HG02870 (cell line): ENCODE measurements around the gene TRIP6.

Experiments
- ATAC-seq: cut with Tn5 transposase; IDR thresholded peaks from one replicate; pipeline ENCODE4 v1.9.1; 2021; ENCODE audit warnings: mild to moderate bottlenecking, moderate library complexity; ENCODE audit not compliant: unreplicated experiment

Gene TRIP6, protein sequence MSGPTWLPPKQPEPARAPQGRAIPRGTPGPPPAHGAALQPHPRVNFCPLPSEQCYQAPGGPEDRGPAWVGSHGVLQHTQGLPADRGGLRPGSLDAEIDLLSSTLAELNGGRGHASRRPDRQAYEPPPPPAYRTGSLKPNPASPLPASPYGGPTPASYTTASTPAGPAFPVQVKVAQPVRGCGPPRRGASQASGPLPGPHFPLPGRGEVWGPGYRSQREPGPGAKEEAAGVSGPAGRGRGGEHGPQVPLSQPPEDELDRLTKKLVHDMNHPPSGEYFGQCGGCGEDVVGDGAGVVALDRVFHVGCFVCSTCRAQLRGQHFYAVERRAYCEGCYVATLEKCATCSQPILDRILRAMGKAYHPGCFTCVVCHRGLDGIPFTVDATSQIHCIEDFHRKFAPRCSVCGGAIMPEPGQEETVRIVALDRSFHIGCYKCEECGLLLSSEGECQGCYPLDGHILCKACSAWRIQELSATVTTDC

DNA sequence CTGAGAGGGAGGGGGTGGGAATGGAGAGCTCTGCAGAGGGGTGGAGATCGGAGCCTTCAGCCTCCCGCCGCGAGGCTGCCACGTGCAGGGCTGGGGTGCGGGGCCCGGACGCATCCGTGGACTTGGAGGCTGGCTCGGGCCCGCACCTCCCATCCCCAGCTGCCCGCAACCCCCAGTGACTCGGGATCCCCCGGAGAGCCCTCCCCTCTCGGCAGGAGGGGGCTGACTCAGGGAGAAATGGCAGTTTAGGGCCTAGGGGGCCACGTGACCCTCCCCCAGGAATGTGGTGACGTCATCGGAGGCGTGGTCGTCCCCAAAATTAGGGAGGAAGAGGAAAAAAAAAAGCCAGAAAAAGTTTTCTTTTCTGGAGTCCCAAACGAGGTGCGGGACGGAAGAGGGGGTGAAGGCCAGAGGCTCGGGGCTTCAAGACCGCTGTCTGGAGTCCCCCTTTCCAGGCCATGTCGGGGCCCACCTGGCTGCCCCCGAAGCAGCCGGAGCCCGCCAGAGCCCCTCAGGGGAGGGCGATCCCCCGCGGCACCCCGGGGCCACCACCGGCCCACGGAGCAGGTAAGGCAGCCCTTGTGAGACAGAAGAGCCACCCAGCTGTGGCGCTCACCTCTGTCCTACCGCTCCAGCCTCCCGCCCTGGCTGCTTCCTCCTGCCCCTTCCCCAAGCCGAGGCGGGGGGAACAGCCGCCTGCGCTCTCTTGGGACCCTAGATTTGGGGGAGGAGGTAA lies at the start of gene TRIP6:
Gene TRIP6 (plus strand): TSS at position 348 of the 736 bp plus-strand sequence. CDS start 111 bp downstream, at position 459.
- ATAC-seq = peak; percentile 42

DNA sequence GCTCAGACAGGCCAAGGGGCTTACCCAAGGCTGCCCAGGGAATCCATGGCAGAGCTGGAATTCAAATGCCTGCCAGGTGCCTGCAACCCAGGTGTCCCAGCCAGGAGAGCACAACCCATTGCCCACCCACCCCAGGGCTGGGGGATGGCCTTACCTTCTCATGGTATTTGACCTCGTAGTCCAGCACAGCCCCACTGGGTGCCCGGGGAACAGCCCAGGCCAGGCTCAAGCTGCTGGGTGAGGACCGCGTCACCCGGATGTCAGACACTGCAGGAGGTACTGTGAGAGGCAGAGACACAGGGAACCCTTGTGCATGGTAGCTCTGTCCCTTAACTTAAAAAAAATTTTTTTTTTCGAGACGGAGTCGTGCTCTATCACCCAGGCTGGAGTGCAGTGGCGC lies 48.8 kb upstream of the TRIP6 start:
- ATAC-seq = no peak

GRCh38 chr7:100818825-100819224 lies 48.4 kb upstream of the TRIP6 start:
- no peak for ATAC-seq

GRCh38 chr7:100819586-100819985 lies 47.6 kb upstream of the TRIP6 start:
- no peak for ATAC-seq

- no peak for ATAC-seq
Measured at GRCh38 chr7:100822236-100823139, 44.7 kb upstream of the TRIP6 start.

- no peak for ATAC-seq
Measured at GRCh38 chr7:100823140-100823525, 44.1 kb upstream of the TRIP6 start.

- no peak for ATAC-seq
Measured at GRCh38 chr7:100823534-100823933, 43.7 kb upstream of the TRIP6 start.

GRCh38 chr7:100824499-100825214 lies 42.5 kb upstream of the TRIP6 start:
- no peak for ATAC-seq

DNA sequence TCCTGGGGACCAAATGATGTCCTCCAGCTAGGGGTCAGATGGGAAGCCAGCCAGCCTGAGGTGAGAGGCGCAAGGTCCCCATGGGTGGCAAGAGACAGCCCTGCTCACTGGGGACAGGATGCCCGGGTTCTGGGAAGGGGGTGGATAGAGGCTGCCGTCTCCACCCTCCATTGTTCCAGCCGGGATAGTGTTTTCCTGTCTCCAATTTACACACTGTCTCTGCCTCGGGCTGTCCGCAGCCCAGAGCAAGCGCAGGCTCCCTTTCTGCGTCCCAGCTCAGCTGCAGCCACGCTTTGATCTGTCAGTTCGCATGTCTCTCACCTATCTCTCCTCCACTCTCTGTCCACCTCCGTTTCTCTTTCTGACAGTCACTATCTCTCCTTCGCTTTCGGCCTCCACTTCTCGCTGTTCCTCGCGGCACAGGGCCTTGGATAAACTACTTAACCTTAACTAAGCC lies 41.9 kb upstream of the TRIP6 start:
- no peak for ATAC-seq

DNA sequence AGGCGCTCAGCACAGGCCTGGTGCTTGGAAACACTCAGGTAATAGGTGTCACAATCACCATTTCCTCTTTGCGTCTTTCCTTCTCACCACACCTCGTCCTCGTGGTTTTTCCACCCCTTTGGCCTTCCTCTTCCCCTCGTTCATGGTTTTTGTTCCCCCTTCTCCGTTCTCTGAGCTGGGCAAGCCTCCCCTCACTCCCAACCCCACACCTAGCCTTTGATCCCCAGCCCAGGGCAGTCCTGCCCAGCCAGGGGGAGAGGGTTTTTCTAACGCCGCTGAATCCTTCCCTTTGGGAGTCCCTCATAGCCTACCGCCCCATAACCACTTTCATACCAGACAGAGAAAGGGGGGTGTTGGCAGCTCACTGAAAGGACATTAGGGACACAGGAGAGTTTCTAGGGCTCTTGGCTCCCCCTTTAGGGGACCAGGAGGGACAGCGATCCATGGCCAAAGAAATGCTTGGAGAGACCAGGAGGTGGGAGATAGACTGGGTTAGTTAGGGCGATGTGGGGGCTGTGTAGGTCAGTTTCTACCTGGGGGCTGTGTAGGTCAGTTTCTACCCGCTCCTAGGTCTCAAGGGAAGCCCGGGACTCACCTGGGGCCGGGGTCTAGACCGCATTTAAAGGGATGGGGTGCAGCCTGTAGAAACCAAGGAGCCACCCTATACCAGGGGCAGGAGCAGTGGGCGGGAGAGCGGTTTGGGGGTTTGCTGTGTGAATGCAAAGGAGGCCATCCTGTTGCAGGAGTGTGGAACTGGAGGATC lies 41.3 kb upstream of the TRIP6 start:
- no peak for ATAC-seq

GRCh38 chr7:100826514-100827329 lies 40.5 kb upstream of the TRIP6 start:
- no peak for ATAC-seq

DNA sequence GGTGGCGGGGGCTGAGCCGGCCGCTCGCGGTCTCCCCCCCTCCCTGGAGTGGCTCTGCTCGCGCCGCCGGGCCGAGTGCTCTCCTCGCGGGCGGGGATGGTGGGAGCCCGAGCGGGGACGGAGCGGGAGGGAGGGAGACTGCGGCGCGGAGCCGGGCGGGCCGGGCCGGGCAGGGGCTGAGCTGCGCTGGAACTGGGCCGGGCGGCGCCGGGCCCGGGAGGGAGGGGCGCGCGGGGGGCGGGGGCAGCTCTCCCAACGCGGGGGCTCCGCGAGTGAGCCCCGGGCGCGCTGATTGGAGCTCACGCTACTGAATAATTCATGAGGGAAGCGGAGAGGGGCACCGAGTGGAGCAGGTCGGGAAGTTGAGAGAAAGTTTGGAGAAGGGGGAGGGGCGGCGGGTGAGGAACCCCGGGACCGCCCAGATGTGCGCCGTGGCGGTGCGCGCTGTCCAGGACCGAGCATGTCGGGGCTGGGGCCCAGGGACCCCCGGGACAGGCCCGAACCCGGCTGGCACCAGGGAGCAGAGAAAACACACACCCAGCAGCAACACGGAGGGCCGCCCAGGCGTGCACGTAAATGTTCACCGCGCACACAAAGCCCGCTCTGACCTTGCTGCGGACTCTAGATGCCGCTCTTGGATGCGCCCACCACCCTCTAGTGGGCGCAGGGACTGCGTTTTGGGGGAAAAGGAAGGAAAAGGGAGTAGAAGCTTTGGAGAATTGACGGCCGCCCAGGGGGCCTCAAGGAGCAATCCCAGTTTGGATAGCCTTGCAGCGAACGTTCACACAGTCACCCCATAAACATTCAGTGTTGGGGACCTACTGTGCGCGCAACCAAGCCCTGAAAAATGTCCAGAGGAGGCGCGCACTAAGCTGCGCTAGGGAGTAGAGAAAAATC lies 39.6 kb upstream of the TRIP6 start, which contains the start of gene EPHB4:
Gene EPHB4 (minus strand): TSS at position 194 of the 897 bp plus-strand sequence. CDS start 493 bp downstream, outside the sequence.
- no peak for ATAC-seq

GRCh38 chr7:100829150-100829716 lies 38.0 kb upstream of the TRIP6 start:
- no peak for ATAC-seq

DNA sequence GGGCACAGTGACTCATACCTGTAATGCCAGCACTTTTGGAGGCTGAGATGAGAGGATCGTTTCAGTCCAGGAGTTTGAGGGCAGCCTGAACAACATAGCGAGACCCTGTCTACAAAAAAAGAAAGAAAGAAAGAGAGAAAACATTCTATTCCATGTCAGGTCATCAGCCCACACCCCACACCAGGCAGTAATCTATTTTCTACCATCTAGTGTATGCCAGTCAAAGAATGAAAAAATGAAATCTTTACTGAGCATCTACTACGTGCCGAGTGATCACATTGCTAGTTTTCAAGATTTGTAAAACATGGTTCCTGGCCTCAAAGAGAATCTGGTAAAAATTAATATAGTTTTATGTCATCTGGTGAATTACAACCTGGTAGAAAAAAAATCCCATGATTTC lies 36.8 kb upstream of the TRIP6 start:
- ATAC-seq = no peak

DNA sequence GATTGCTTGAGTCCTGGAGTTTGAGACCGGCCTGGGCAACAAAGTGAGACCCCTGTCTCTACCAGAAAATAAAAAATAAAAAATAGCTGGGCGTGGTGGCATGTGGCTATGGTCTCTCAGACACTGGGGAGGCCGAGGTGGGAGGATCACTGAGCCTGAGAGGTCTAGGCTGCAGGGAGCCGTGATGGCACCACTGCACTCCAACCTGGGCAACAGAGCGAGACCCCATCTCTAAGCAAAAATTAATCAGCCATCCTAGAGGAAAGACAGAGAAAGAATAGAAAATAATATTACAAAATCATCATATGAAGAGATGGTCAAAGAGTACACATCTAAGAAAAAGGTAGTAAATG lies 34.9 kb upstream of the TRIP6 start:
- ATAC-seq = no peak

GRCh38 chr7:100835903-100836811 lies 31.0 kb upstream of the TRIP6 start:
- no peak for ATAC-seq

- ATAC-seq = no peak
Measured at GRCh38 chr7:100836812-100837098, 30.4 kb upstream of the TRIP6 start.
